GM21423 (cell line): Measurements from ENCODE around the gene HOATZ.

ENCODE experiments used
- ATAC-seq: cut with Tn5 transposase; IDR thresholded peaks from one replicate; pipeline ENCODE4 v1.9.1; 2021; ENCODE audit warnings: mild to moderate bottlenecking, moderate library complexity; ENCODE audit not compliant: unreplicated experiment

The HOATZ gene

DNA sequence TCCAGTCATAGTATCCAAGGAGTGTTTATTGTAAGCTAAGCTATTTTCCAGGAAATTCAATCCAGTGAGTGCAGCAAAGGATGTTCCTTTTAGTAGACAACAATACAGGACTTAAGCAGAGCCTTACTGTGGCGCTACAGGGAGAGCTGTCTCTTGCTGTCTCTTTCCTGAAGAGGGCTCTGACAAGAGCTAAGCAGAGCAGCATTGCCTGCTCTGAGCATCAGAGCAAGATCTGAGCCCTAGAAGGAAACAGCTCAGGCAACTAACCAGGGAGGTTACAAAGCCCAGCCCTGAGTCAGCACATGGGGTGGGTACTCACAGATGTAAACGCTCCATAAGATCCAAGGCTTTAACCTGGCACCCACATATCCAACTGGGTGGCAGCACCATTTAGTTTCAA lies 33.9 kb downstream of the HOATZ start:
- ATAC-seq = no peak

GRCh38 chr11:111549196-111549868 lies 34.8 kb downstream of the HOATZ start:
- ATAC-seq = no peak

GRCh38 chr11:111549869-111550203 lies 35.3 kb downstream of the HOATZ start:
- ATAC-seq = no peak

DNA sequence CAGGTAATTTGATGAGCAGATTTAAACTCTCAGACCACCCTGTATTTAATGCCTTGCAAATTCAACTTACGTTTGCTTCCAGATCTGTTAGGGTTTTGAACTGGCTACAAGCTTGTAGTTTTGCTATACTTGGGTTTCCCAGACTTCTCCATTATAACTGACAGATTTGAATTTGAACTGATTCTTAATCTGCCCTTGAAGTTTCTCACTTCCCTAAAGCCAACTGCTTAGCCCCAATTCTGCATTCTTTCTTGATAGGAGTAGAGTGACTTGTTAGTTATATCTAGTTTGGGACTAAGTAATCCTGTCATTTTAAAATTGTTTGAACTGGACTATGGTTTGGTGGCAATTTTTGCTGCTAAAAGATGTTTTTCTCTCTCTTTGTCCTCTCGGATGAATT lies 35.7 kb downstream of the HOATZ start:
- no peak for ATAC-seq

DNA sequence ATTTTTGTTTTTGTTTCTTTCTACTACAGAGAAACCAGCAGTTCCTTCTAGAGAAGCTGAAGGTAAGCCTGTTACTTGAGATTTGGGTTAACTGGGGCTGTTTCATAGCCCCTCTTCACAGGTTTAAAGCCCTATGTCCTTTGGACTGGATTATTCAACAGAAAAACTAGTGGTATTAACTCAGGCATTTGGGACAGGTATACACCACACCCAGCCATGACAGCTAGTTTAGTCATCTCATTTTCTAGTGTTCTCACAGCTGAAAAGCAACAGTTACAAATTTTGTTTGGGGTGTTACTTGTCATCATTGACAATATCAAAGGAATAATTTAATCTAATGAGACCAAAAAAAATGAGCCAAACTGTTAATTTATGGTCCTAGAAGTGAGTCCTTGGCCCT lies 40.0 kb downstream of the HOATZ start:
- no peak for ATAC-seq

GRCh38 chr11:111555255-111555654 lies 40.7 kb downstream of the HOATZ start:
- no peak for ATAC-seq

DNA sequence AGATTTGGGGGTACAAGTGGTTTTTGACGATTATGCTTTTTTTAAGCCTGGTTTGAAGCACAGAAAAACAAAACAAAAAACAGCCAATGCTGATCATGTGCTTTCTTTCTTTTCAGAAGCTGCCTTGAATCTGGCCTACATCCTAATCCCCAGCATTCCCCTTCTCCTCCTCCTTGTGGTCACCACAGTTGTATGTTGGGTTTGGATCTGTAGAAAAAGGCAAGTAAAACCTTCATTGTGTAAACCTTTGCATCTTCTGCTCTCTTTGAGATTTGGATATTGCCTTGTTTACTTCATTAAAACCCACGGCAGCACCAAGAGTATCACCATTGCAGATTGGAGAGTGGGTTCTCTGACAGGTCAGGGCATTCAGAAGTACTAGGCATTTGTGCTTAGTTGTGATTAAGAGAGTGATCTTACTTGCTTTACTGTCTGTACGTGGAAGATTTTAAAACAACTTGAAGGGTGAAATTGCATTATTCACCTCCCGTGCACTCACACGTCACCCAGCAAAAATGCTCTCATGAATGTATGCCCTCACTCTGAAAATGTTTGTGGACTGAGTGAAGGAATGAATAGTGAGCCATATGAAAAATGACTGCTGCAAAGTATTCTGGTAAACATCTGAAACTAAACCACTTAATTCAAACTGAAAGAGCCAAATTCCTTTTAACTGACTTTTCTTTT lies 43.0 kb downstream of the HOATZ start:
- ATAC-seq = no peak

DNA sequence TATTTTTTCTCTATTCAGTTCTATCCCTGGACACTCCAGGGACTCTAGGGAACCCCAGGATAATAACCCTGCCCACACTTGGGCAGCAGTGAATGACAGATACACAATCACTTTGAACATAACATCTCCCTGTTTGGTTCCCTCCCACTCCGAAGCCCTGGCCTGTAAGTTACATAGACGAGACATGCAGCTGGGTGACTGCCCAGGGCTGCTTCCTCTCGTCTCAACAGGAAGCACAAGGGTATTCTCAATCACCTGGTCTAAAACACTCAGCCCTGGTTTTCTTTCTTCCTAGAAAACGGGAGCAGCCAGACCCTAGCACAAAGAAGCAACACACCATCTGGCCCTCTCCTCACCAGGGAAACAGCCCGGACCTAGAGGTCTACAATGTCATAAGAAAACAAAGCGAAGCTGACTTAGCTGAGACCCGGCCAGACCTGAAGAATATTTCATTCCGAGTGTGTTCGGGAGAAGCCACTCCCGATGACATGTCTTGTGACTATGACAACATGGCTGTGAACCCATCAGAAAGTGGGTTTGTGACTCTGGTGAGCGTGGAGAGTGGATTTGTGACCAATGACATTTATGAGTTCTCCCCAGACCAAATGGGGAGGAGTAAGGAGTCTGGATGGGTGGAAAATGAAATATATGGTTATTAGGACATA lies 45.4 kb downstream of the HOATZ start:
- no peak for ATAC-seq

GRCh38 chr11:111560800-111561199 lies 46.2 kb downstream of the HOATZ start:
- ATAC-seq = no peak

DNA sequence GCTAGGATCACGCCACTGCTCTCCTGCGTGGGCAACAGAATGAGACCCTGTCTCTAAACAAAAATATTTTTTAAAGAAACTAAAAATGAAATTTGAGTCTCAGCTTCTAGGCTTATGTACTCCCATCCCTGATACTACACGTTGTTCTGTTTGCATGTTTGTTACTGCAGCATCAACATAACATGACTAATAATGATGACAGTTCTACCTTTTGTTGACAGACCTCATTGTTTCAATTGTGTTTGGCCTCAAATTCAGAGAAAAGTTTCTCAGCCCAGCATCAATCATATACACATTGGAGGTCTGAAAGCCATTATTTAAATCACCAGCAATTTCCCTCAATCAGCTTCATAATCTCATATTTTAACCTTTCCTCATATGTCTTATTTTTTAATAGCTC lies 46.7 kb downstream of the HOATZ start:
- no peak for ATAC-seq

- no peak for ATAC-seq
These were observed 47.3 kb downstream of the HOATZ start for GRCh38 chr11:111561791-111562325.

- ATAC-seq = no peak
These were observed 48.3 kb downstream of the HOATZ start for GRCh38 chr11:111562692-111563389.

DNA sequence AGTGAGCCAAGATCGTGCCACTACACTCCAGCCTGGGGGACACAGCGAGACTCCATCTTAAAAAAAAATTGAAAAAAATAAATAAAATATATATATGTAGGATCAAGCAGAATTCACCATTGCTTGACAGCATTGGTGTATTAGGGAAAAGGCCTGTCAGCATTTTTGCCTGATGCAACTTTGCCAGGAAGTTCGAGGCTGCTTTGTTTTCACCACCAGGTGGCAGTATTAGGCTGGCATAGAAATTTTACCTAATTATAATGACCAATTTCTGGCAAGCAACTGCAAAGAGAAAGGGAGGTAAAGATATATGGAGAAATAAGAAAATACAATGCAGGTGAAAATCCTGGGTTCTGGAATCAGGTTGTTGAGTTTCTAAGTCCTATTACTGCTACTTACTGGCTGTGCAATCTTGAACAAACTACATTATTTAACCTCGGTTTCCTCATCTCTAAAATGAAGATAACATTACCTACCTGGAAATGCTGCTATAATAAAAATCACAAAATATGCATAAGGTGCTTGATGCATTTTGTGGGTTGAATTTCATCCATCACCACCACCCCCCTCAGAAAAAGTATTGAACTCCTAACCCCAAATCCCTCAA lies 50.6 kb downstream of the HOATZ start:
- ATAC-seq = no peak

GRCh38 chr11:111566324-111566723 lies 51.7 kb downstream of the HOATZ start:
- ATAC-seq = no peak

DNA sequence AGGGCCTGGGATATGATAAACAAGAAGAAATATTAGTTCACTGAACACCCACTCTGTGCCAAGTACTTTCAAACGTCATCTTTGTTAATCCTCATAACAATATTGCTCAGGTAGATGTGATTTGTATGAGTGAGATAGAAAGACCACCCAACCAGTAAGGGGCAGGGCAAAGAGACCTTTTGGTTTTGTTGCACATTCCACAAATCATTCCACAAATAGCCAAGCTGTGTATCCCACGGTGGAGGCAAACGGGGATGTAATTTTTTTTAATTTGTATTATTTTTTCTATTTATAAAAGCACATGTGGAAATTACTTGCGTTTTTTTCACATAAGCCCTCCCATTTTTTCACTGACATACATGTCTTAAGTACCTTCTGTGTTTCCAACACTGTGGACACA lies 54.9 kb downstream of the HOATZ start:
- no peak for ATAC-seq

GRCh38 chr11:111570796-111571195 lies 56.2 kb downstream of the HOATZ start:
- ATAC-seq = no peak

DNA sequence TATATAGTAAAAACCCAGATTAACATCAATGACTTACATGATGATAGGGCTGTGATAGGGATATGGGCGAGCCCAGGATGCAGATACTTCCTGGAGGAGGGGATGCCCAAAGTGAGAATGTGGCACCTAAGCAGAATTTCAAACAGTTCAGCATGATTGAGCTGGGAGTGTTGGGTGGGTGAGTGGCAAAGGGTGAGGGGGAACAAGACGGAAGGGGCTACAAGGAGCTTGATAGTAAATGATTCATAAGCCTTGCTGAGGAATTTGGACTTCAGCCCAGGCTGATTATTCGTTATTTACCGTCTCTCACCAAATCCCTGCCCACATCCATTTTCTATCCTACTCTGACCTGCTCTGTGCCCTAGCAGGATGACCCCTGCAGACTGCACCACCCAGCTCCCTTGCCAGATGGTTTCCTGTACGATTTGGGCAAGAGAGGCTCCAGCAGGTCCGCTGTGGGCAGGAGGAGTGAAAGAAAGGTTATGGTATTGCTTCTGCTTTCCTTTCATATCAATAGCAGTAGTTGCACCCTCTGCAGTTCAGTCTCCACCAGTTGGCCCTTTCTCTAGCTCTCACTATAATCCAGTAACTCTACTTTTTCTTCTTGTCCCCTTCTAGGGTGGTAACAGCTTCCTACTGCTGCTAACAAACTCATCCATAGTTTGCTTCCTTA lies 57.4 kb downstream of the HOATZ start:
- no peak for ATAC-seq

DNA sequence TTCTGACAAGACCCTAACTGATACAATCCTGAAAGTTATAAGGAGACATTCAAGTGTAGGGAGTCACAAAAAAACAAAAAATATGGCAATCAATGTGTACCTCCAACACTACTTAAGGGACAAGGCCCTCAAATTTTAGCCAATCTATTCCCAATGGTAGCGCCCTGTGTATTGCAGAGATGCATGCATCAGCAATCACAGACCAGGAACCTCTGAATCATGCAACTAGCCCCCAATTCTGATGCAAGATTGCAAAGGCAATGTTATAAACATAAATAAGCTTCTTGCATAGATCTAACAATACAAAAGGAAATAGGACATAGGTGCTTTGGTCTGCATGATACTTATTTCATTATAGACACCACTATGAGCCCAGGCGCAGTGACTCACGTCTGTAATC lies 58.0 kb downstream of the HOATZ start:
- no peak for ATAC-seq

DNA sequence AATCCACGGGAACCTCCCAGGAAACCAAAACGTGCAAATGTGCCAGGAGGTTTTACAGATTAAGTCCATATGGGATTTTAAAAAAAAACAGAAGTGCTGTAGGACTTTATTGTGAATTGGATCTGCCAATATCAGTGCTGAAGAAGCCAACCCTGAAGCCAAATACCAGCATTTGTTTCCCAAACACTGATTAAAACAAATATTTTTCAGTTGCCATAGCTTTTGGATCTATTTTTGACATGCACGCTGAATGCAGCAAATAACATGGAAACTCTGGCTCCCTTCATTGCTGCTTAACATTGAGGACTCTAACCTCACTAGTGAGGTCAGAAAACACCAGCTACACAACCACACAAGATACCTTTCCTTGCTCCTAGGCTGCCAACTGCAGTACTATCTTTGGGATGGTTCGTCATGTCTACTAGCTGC lies 59.3 kb downstream of the HOATZ start:
- ATAC-seq = no peak

- no peak for ATAC-seq
These were observed 60.0 kb downstream of the HOATZ start for GRCh38 chr11:111574373-111575225.
